ENCODE measurements around the gene RAB2B. TPM values are rescaled to one million over a fixed set of nuclear protein-coding genes. Genes with fewer than 3 reads are reported as not detected.
"Not testable (repeated sequence)": the region's sequence is repeated elsewhere in the genome, so short reads cannot be mapped to it uniquely, and the experiment has no call there.

The RAB2B gene
- total RNA-seq, 1 donor from 2014 or later = 45.4 TPM

GRCh38 chr14:21442657-21443056, 34.1 kb downstream of the RAB2B start:
- not testable (repeated sequence) for H3K9ac ChIP-seq (ENCODE audit: low read depth in 1 of 3, low read length in 3 of 3); H3K36me3 ChIP-seq (ENCODE audit: control insufficient read depth in 3 of 3, insufficient read depth in 3 of 3, low read length in 3 of 3); H3K27ac ChIP-seq (ENCODE audit: low read depth, low read length); H3K4me3 ChIP-seq (ENCODE audit: low read length in 3 of 3); H3K4me1 ChIP-seq (ENCODE audit: control insufficient read depth in 3 of 3, insufficient read depth in 3 of 3, low read length in 3 of 3); H3K27me3 ChIP-seq (ENCODE audit: control insufficient read depth in 3 of 3, insufficient read depth in 3 of 3, low read length in 3 of 3); H3K9me3 ChIP-seq (ENCODE audit: control insufficient read depth in 3 of 3, low read length in 3 of 3)

DNA sequence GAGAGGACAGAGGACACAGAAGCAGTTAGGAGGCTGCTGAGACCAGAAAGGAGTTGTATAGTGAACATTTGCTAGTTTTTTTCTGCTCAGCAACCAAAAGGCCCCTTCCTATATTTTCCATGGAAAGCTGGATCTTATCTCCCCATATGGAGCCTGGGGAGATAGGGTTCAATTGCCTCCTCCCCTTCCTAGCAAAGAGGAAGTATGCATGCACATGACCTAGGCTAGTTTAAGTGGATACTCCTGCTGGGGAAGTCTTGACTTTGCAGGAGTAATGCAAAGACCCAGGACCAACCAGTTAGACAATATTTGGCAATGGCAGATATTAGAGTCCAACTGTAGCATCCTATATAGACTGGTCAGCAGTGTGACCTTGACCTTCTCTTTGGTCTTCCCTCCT, 35.9 kb downstream of the RAB2B start:
- Histone ChIP-seq H3K27ac (ENCODE audit: low read depth, low read length) (no peak overlapping the region), H3K27me3 (ENCODE audit: control insufficient read depth in 3 of 3, insufficient read depth in 3 of 3, low read length in 3 of 3) (no peaks in the 10 kb centered on the region), H3K4me3 (ENCODE audit: low read length in 3 of 3) (no peak overlapping the region), H3K9me3 (ENCODE audit: control insufficient read depth in 3 of 3, low read length in 3 of 3) (no peaks in the 10 kb centered on the region), H3K36me3 (ENCODE audit: control insufficient read depth in 3 of 3, insufficient read depth in 3 of 3, low read length in 3 of 3) (no peaks in the 10 kb centered on the region), H3K9ac (ENCODE audit: low read depth in 1 of 3, low read length in 3 of 3) (no peak overlapping the region), H3K4me1 (ENCODE audit: control insufficient read depth in 3 of 3, insufficient read depth in 3 of 3, low read length in 3 of 3) (peaks cover 8 to 13% (median 12%) of the 10 kb centered on the region in 3 donors)

DNA sequence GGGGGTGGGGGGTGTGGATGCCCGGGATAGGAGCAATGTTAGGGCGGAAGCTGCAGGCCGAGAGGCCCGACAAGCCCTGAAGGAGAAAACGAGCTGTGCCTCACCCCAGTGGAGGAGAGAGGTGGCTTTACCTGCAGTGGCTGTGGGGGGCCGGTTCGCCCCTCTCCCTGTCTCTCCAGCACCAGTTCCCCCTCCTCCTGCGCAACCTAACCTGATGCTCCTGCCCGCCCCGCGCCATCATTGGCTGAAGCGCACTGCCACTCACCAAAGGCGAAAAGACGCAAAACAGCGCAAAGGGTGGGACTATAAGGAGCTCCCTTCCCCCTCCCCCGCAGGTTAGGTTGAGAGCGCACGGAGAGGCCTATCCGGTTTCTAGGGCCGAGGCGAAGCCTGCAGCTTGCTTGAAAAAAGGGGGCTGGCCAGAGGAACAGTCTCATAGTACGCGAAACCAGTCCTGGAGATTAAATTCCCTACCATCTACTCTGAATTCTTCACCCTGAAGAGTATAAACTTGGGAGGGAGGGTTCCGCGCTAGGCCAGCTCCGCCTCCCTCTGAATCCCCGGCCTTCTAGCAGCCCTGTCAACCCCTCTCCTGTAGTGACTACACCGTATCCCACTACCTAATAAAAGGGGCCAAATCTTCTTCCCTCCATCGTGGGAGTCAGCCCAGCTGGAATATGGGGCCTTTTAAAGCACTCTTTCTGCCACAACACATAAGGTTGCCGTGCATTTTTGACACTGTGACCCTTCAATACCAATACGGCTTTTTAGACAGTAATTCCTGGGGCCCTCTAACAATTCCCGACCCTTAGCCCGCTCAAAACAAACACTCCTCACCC, 39.5 kb downstream of the RAB2B start:
- no peaks in the 10 kb centered on the region for H3K27me3 ChIP-seq (ENCODE audit: control insufficient read depth in 3 of 3, insufficient read depth in 3 of 3, low read length in 3 of 3)

GRCh38 chr14:21436567-21437062, 40.1 kb downstream of the RAB2B start:
- peak overlapping the region; percentile 90 to 99 (median 95) for H3K9ac ChIP-seq (ENCODE audit: low read depth in 1 of 3, low read length in 3 of 3)
- H3K27me3 ChIP-seq (ENCODE audit: control insufficient read depth in 3 of 3, insufficient read depth in 3 of 3, low read length in 3 of 3) = no peaks in the 10 kb centered on the region
- H3K9me3 ChIP-seq (ENCODE audit: control insufficient read depth in 3 of 3, low read length in 3 of 3) = no peaks in the 10 kb centered on the region
- peak overlapping the region; percentile 95 for H3K27ac ChIP-seq (ENCODE audit: low read depth, low read length)
- peaks cover 0 to under 1% (median under 1%) of the 10 kb centered on the region in 3 donors for H3K36me3 ChIP-seq (ENCODE audit: control insufficient read depth in 3 of 3, insufficient read depth in 3 of 3, low read length in 3 of 3)
- H3K4me3 ChIP-seq (ENCODE audit: low read length in 3 of 3) = peak overlapping the region; percentile 93 to 95 (median 95)
- peaks cover 13 to 16% (median 14%) of the 10 kb centered on the region in 3 donors for H3K4me1 ChIP-seq (ENCODE audit: control insufficient read depth in 3 of 3, insufficient read depth in 3 of 3, low read length in 3 of 3)

More for the DNA sequence above, 39.5 kb downstream of the RAB2B start:
- H3K36me3 ChIP-seq (ENCODE audit: control insufficient read depth in 3 of 3, insufficient read depth in 3 of 3, low read length in 3 of 3) = no peaks in the 10 kb centered on the region
- H3K9me3 ChIP-seq (ENCODE audit: control insufficient read depth in 3 of 3, low read length in 3 of 3) = no peaks in the 10 kb centered on the region
- peak overlapping the region; percentile 95 for H3K27ac ChIP-seq (ENCODE audit: low read depth, low read length)
- peak overlapping the region; percentile 90 to 99 (median 95) for H3K9ac ChIP-seq (ENCODE audit: low read depth in 1 of 3, low read length in 3 of 3)
- H3K4me3 ChIP-seq (ENCODE audit: low read length in 3 of 3) = peak overlapping the region; percentile 93 to 95 (median 95)
- peaks cover 13 to 16% (median 14%) of the 10 kb centered on the region in 3 donors for H3K4me1 ChIP-seq (ENCODE audit: control insufficient read depth in 3 of 3, insufficient read depth in 3 of 3, low read length in 3 of 3)

GRCh38 chr14:21431126-21431525, 45.6 kb downstream of the RAB2B start:
- Histone ChIP-seq H3K27ac (ENCODE audit: low read depth, low read length) (no peak overlapping the region), H3K4me1 (ENCODE audit: control insufficient read depth in 3 of 3, insufficient read depth in 3 of 3, low read length in 3 of 3) (peaks cover 13 to 16% (median 15%) of the 10 kb centered on the region in 3 donors), H3K9me3 (ENCODE audit: control insufficient read depth in 3 of 3, low read length in 3 of 3) (no peaks in the 10 kb centered on the region), H3K9ac (ENCODE audit: low read depth in 1 of 3, low read length in 3 of 3) (no peak overlapping the region), H3K27me3 (ENCODE audit: control insufficient read depth in 3 of 3, insufficient read depth in 3 of 3, low read length in 3 of 3) (no peaks in the 10 kb centered on the region), H3K4me3 (ENCODE audit: low read length in 3 of 3) (no peak overlapping the region), H3K36me3 (ENCODE audit: control insufficient read depth in 3 of 3, insufficient read depth in 3 of 3, low read length in 3 of 3) (peaks cover 30 to 41% (median 39%) of the 10 kb centered on the region in 3 donors)

GRCh38 chr14:21428930-21429329, 47.8 kb downstream of the RAB2B start:
- Histone ChIP-seq H3K9me3 (ENCODE audit: control insufficient read depth in 3 of 3, low read length in 3 of 3) (no peaks in the 10 kb centered on the region), H3K4me1 (ENCODE audit: control insufficient read depth in 3 of 3, insufficient read depth in 3 of 3, low read length in 3 of 3) (peaks cover 7 to 11% (median 7%) of the 10 kb centered on the region in 3 donors), H3K27ac (ENCODE audit: low read depth, low read length) (no peak overlapping the region), H3K9ac (ENCODE audit: low read depth in 1 of 3, low read length in 3 of 3) (no peak overlapping the region), H3K36me3 (ENCODE audit: control insufficient read depth in 3 of 3, insufficient read depth in 3 of 3, low read length in 3 of 3) (peaks cover 41 to 59% (median 58%) of the 10 kb centered on the region in 3 donors), H3K4me3 (ENCODE audit: low read length in 3 of 3) (no peak overlapping the region), H3K27me3 (ENCODE audit: control insufficient read depth in 3 of 3, insufficient read depth in 3 of 3, low read length in 3 of 3) (no peaks in the 10 kb centered on the region)

DNA sequence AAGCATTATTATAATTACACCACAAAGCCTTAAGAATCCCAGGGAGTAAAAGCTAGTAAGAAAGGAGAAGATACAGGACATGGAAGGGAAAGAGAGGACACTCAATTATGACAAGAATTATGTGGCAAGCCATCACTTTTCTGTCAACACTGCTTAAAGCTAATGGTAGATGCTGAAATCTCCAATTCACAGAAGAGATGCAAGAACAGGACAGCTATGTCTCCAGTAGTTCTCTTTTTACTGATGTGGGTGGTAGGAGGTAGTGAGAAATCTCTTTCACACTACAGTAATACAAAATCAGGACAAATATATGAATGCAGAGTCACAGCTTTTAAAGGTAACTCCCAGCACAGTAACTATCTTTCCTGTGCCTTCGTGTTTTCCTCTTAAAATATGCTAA, 50.1 kb downstream of the RAB2B start:
- no peak overlapping the region for H3K9ac ChIP-seq (ENCODE audit: low read depth in 1 of 3, low read length in 3 of 3)

GRCh38 chr14:21419528-21419927, 57.2 kb downstream of the RAB2B start:
- H3K4me3 ChIP-seq (ENCODE audit: low read length in 3 of 3) = no peak overlapping the region
- no peaks in the 10 kb centered on the region for H3K27me3 ChIP-seq (ENCODE audit: control insufficient read depth in 3 of 3, insufficient read depth in 3 of 3, low read length in 3 of 3)
- H3K27ac ChIP-seq (ENCODE audit: low read depth, low read length) = no peak overlapping the region
- no peak overlapping the region for H3K9ac ChIP-seq (ENCODE audit: low read depth in 1 of 3, low read length in 3 of 3)
- no peaks in the 10 kb centered on the region for H3K4me1 ChIP-seq (ENCODE audit: control insufficient read depth in 3 of 3, insufficient read depth in 3 of 3, low read length in 3 of 3)
- H3K36me3 ChIP-seq (ENCODE audit: control insufficient read depth in 3 of 3, insufficient read depth in 3 of 3, low read length in 3 of 3) = peaks cover 22 to 54% (median 51%) of the 10 kb centered on the region in 3 donors
- H3K9me3 ChIP-seq (ENCODE audit: control insufficient read depth in 3 of 3, low read length in 3 of 3) = no peaks in the 10 kb centered on the region

More for the DNA sequence above, 50.1 kb downstream of the RAB2B start:
- Histone ChIP-seq H3K36me3 (ENCODE audit: control insufficient read depth in 3 of 3, insufficient read depth in 3 of 3, low read length in 3 of 3) (peaks cover 49 to 73% (median 70%) of the 10 kb centered on the region in 3 donors), H3K27ac (ENCODE audit: low read depth, low read length) (no peak overlapping the region), H3K27me3 (ENCODE audit: control insufficient read depth in 3 of 3, insufficient read depth in 3 of 3, low read length in 3 of 3) (no peaks in the 10 kb centered on the region), H3K4me1 (ENCODE audit: control insufficient read depth in 3 of 3, insufficient read depth in 3 of 3, low read length in 3 of 3) (peaks cover 7 to 11% (median 7%) of the 10 kb centered on the region in 3 donors), H3K9me3 (ENCODE audit: control insufficient read depth in 3 of 3, low read length in 3 of 3) (no peaks in the 10 kb centered on the region), H3K4me3 (ENCODE audit: low read length in 3 of 3) (no peak overlapping the region)

DNA sequence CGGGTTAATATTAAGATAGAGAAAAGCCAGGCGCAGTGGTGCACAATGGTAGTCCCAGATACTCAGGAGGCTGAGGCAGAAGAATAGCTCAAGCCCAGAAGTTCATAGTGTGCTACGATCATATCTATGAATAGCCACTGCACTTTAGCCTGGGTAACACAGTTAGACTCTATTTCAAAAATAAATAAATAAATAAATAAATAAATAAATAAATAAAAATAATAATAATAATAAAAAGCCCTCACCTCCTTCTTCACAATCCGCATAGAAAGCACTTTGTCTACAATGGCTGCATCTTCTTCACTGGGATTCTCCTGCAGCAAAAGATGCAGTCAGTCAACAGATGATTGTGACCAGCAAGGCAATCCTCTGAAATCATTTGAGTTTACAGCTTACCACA, 61.4 kb downstream of the RAB2B start:
- Histone ChIP-seq H3K36me3 (ENCODE audit: control insufficient read depth in 3 of 3, insufficient read depth in 3 of 3, low read length in 3 of 3) (peaks cover 39 to 62% (median 62%) of the 10 kb centered on the region in 3 donors), H3K9ac (ENCODE audit: low read depth in 1 of 3, low read length in 3 of 3) (no peak overlapping the region), H3K27ac (ENCODE audit: low read depth, low read length) (no peak overlapping the region), H3K4me3 (ENCODE audit: low read length in 3 of 3) (no peak overlapping the region), H3K27me3 (ENCODE audit: control insufficient read depth in 3 of 3, insufficient read depth in 3 of 3, low read length in 3 of 3) (no peaks in the 10 kb centered on the region), H3K9me3 (ENCODE audit: control insufficient read depth in 3 of 3, low read length in 3 of 3) (no peaks in the 10 kb centered on the region), H3K4me1 (ENCODE audit: control insufficient read depth in 3 of 3, insufficient read depth in 3 of 3, low read length in 3 of 3) (no peaks in the 10 kb centered on the region)

DNA sequence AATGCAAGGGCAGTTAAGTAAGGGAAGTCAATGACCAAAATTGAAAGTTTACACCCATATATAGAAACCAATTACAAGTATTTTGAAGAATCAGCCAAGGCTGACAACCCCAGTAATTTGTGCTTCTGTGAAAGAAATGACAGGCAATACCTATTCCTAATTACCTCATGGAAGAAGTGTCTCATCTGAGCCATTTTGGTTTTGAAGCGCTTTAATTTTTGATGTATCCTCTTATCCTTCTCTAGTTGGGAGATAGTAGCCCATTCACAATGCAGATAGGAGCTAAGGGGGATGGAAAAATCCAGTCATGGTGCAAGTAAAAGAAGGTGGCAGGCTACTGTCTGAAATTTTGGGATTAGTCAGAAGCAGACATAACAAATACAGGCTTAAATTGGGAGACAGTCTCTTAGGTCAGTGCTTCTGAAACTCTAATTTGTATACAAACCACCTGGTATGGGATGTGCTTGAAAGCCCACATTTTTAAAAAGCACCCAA, 62.6 kb downstream of the RAB2B start:
- no peak overlapping the region for H3K4me3 ChIP-seq (ENCODE audit: low read length in 3 of 3)
- H3K27me3 ChIP-seq (ENCODE audit: control insufficient read depth in 3 of 3, insufficient read depth in 3 of 3, low read length in 3 of 3) = no peaks in the 10 kb centered on the region
- no peaks in the 10 kb centered on the region for H3K4me1 ChIP-seq (ENCODE audit: control insufficient read depth in 3 of 3, insufficient read depth in 3 of 3, low read length in 3 of 3)
- no peak overlapping the region for H3K27ac ChIP-seq (ENCODE audit: low read depth, low read length)
- H3K9me3 ChIP-seq (ENCODE audit: control insufficient read depth in 3 of 3, low read length in 3 of 3) = no peaks in the 10 kb centered on the region
- H3K36me3 ChIP-seq (ENCODE audit: control insufficient read depth in 3 of 3, insufficient read depth in 3 of 3, low read length in 3 of 3) = peaks cover 32 to 64% (median 64%) of the 10 kb centered on the region in 3 donors
- H3K9ac ChIP-seq (ENCODE audit: low read depth in 1 of 3, low read length in 3 of 3) = no peak overlapping the region

Data from skeletal muscle tissue (tissue), 4 donors.